GM18519 (cell line): ENCODE data around the gene RNU4-1.

Experiments
- ATAC-seq: cut with Tn5 transposase; IDR thresholded peaks from one replicate; pipeline ENCODE4 v1.9.1; 2021; ENCODE audit warnings: mild to moderate bottlenecking, moderate library complexity; ENCODE audit not compliant: unreplicated experiment, low FRiP score

The RNU4-1 gene

DNA sequence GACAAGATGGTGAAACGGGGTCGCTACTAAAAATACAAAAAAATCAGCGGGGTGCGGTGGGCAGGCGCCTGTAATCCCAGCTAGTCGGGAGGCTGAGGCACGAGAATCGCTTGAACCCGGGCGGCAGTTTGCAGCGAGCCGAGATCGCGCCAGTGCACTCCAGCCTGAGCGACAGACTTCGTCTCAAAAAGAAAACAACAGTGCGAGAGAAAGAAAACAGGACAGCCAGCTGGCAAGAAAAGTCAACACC is 701 bp downstream of the RNU4-1 start:
- no peak for ATAC-seq

DNA sequence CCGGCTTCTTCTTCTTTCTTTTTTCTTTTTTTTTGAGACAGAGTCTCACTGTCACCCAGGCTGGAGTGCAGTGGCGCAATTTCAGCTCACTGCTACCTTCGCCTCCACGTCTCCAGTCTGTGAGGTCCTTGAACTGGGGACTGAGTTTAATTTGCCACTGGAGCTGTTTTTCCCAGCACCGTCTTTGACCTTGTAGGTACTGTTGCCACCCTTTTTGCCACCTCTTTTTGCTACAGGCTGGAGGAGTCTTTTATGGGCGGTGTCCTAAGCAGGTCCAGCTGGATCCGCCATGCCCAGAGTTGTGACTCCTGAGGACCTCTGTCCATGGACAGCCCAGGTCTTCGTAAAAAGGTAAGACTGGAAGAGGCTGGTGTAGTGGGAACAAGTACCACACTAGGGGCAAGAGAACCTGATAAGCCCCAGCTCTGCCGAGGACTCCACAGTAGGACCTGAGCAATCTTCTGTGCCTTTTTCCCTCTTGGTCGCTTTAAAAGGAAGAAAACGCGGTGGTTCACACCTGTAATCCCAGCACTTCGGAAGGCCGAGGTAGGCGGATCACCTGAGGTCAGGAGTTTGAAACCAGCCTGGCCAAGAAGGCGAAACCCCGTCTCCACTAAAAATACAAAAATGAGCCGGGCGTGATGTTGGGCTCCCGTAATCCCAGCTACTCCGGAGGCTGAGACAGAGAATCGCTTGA is 2.3 kb downstream of the RNU4-1 start:
- no peak for ATAC-seq

DNA sequence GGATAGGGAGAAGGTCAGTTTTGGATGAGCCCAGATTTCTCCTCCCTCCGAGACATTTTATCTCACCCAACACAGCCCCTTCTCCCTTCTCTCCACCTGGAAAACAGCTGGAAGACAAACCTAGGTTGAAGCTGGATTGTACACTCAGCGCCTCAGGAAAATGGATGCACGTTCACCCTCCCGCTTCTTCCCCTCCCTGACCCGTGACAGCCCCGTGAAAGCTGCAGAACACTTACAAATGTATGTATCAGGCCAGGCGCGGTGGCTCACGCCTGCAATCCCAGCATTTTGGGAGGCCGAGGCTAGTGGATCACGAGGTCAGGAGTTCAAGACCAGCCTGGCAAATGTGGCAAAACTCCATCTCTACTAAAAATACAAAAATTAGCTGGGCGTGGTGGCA is 5.5 kb downstream of the RNU4-1 start:
- no peak for ATAC-seq

DNA sequence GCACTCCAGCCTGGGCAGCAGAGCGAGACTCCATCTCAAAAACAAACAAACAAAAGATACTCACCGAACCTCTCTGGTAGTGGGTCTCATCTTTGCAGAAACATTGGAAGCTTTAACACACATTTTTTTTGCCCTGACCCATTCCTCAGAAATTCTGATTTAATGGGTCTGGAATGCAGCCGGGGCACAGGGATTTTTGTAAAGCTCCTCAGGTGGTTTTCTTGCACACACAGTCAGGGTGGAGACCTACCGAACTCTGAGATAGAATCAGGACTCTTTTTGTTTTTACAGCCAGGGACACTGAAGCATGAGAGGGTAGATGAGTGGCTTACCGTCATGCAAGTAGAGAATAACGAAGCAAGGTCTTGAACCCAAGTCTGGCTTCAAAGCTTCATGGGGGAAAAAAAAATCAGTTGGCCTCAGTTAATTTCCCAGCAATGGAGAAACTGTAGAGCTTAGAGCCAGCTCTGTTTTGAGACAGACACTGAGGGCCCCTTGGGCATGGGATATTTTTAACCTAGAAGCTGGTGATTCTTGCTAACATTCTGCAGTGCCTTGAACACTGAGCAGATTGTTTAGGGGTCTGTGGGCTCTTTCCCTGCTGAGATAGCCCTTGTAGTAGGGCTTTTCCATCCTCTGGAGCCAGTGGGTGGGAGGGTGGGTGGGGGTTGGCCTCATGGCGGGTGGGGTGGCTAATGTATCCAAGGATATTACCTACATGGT is 6.1 kb downstream of the RNU4-1 start:
- no peak for ATAC-seq

DNA sequence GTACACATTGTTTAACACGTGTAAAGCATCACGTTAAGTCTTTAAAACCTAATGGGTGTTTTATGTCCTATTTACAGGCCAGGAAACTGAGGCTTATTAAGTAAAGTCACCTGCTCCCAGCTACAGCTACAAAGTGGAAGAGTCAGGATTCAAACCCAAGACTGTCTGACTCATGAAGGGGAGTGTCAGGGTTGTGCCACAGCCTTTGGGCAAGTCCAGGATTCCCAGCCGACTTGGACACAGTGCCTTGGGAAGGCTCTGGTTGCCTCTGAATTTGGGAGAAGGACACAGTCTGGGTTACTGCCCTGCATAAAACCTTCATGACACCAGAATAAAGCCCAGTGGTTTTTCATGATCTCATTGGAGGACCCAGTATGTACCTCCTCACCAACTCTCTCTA is 8.7 kb downstream of the RNU4-1 start:
- ATAC-seq: no peak

DNA sequence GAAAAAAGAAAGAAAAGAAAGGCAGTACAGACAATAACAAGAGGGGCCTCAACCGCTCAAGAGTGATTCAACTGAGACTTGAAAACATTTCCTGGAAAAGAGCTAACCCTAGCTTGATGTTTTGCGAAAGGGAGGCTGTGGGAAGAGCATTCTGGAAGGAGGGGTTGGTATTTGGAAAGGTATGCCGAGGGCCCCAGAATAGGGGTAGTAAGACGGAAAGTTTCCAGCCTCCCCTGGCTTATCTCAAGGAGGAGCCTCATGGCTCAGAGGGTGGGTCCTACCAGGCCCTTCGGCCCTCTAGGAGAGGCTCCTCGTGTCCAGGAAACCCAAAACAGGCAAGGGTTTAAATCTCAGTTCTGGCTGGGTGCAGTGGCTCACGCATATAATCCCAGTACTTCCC is 9.7 kb downstream of the RNU4-1 start:
- ATAC-seq: no peak

DNA sequence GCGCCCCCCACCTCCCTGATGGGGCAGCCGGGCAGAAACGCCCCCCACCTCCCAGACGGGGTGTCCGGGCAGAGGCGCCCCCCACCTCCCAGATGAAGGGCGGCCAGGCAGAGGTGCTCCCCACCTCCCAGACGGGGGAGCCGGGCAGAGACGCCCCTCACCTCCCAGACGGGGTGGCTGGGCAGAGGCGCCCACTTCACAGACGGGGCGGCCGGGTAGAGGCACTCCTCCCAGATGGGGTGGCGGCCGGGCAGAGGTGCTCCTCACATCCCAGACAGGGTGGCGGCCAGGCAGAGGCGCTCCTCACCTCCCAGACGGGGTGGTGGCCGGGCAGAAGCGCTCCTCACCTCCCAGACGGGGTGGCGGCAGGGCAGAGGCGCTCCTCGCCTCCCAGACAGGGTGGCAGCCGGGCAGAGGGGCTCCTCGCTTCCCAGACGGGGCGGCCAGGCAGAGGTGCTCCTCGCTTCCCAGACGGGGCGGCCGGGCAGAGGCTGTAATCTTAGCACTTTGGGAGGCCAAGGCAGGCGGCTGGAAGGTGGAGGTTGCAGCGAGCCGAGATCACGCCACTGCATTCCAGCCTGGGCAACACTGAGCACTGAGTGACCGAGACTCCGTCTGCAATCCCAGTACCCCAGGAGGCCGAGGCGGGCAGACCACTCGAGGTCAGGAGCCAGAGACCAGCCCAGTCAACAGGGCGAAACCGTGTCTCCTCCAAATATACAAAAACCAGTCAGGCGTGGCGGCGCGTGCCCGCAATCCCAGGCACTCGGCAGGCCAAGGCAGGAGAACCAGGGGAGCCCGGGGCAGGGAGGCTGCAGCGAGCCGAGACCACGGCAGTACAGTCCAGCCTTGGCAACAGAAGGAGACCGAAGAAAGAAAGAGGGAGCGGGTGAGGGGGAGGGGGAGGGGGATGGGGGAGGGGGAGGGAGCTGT is 14.6 kb downstream of the RNU4-1 start:
- no peak for ATAC-seq

DNA sequence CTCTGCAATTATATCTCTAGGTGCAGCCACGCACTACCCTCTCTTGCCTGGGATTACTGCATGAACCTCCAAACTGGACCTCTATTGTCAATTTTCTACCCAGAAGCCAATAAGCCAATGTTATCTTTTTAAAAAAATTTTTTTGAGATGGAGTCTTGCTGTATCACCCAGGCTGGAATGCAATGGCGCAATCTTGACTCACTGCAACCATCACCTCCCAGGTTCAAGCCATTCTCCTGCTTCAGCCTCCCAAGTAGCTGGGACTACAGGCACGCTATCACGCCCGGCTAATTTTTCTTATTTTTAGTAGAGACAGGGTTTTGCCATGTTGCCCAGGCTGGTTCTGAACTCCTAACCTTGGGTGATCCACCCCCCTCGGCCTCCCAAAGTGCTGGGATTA is 16.3 kb downstream of the RNU4-1 start:
- ATAC-seq: no peak

DNA sequence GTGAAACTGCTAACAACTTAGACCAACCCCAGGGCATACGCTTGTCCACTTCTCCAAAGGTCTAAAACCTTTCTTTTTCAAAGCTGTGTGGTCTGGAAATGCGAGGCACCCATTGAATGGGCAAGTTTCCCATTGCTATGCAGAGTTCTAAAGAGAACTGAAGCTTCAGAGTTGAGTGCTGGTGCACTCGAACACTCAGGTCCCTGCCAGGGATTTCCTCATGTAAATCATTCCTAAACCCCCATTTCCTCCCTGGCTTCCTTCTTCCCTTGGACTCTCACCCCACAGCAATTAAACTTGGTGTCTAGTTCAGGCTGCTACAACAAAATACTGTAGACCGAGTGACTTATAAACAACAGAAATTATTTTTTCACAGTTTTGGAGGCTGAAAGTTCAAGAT is 25.3 kb downstream of the RNU4-1 start:
- ATAC-seq: no peak

DNA sequence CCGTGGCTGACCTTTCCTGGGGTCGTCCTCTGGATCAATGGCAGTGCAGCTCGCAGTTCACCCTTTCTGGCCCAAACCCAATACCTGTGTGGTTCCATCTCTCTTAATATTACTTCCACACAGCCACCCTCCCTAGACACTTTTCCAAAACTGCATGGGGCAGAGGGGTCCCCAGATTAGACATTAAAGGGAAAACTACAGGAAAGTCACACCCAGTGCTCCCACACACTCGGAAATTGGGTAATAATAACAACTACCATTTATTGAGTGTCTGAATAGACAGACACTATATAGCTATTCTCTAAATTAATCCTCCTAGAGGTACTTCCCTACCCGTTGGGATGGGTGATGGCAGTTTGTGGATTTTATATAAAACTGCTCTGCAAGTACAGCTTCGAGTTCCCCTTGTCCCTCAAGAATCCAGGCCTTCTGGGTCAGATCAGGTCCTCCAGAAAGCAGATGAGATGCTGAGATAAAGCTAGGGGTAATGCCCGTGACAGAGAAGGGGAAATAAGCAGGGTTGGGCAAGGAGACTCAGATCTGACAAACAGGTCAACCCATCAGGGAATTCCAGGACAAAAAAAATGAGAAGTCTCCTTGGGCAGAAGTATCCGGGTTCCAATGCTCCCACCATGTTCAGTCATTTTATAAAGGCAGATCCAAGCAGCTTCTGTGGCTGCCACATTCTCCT is 26.7 kb downstream of the RNU4-1 start:
- ATAC-seq: no peak

DNA sequence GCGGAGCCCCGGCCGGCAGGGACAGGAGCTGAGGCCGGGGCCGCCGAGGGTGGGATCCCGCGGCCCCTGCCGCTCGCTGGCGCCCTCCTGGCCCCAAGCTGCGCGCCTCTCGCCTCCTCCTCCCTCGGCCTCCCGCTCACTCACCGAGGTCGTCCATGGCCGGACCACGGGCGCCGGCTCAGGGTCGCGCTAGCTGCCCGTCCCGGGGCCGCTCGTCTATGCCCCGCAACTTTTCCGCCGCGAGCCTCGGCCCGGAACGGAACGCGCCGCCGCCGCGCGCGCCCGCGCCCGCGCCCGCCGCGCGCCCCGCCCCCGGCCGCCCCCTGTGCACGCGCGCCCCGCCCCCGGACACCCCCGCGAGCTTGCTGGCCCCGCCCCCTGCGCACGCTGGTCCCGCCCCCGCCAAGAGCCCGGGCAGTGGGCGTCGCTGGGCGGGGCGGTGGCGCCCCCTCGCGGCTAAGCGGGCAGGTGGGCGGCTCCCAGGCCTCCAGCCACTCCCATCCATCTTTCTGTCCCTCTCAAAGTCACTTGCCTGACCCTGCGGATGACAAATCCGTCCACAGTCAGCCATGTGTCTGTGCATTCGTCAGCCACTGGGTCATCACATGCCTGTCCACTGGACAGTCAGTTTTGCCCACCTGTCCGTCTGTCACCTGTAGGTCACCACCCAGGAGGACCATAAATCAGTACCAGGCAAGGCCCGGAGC is 27.4 kb downstream of the RNU4-1 start, which contains the start of gene PXN:
Gene PXN, minus strand, starts transcription at position 258 of the 707 bp plus-strand sequence. Its CDS starts 101 bp downstream, at position 157.
- ATAC-seq: no peak

DNA sequence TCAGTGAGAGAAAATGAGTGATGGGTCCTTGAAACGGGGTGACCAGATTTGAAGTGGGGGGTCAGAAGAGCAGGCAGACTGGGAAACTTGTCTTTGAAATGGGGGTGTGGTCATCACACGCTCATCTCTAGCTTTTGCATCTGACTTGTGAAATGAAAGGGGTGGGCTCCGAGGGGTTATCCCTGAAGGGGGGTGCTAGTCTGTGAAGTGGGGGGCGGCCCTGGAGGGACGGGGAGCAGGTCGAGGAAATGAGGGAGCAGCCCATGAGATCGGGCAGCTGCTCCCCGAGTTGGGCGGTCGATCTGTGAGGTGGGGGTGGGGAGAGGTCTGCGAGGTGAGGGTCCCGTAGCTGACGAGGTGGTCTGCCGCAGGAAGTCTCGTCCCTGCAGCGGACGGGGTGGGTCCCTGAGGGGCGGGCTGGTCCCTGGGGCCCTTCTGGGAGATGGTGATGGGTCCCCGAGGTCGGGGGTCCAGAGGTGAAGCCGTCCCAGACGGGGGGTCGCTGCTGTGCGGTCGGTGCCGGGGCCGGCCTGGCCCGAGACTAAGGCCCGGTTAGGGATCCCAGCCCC is 28.0 kb downstream of the RNU4-1 start:
- no peak for ATAC-seq

DNA sequence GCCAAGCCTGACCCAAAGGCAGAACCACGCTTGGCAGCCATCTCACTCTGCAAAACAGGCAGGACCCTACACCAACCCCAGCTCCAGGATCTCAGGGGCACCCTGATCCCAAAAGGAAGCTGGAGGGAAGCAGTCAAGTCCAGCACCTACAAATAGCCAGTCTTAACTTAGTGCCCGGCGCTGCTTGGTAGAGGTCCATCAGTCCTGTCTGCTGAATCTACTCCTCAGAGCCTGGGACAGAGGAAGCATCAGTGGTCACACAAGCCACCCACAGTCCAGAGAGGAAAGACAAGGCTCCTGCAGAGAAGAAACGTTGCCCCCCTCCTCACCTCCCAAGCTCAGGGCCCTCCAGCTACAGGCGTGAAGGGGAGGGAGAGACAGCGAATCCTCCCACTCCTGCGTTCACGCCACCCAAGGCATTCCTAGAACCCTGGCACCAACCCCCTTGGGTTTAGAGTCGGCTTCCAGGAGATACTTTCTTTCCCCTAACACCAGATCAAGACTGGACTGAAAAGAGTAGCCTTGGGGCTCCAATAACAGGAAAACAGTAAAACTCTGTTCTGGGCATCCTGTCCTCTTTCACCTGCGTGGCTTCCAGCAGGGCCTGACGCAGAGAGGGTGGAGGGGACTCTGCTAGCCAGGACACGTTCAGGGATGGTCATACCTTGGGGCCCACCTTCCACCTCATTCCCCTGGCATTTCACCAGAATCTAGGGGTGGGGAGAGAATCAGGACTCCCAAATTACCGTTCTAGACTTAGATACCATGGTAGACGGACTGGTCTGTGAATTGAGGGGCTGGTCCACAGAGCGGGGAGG is 28.7 kb downstream of the RNU4-1 start:
- no peak for ATAC-seq

DNA sequence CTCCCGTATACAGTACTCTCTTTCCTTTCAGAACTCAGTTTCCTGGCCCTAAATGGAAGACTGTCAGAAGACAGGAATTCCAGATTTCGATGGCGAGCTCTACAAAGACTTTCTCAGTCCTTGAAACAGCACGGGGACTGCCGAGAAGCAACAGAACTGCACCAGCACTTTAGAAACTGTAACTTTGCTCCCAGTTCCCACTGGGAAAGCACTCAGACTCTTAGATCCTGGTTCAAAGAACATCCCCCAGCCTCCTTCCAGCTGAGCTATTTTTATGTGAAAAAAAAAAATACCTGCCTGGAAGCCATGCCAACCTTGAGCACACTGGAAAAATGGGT is 29.3 kb downstream of the RNU4-1 start:
- ATAC-seq: no peak

DNA sequence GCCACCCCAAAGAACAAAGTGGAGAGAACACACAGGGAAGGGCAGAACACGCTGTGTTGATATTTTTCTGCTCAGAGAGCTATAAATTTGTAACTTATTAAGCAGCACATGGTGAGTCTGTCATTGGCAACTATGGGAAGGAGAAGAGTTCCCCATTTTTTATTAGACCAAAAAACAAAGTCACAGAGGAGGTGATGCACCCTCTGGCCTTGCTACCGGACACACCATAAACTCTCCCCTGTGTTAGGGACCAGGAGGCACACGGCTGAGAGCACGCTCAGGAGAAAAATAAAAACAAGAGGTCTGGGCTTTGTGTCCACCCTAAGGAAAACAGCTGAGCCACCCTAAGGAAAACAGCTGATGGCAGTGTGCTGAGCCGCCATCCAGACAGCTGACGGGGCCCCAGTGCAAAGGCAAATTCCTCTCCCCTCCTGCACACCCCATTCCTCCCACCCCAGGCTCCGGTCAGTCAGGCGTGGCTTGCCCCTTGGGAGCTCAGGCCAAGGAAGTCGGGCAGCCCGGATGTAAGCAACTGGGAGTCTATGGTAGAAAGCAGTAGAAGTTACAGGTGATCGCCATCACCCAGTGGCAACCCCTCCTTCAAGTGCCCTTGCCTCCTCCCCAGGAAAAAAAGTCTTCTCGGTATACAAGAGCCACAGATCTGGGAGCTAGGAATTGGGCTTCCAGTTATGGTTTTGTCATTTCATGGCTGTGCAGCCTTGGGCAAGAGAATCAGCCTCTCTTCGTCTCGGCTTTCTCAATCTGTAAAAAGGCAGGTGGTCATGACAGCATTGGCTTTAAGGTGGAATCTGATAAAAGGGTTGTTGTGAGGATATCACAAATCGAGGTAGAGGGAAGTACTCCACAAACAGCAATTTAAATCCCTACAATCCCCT is 29.9 kb downstream of the RNU4-1 start:
- no peak for ATAC-seq

DNA sequence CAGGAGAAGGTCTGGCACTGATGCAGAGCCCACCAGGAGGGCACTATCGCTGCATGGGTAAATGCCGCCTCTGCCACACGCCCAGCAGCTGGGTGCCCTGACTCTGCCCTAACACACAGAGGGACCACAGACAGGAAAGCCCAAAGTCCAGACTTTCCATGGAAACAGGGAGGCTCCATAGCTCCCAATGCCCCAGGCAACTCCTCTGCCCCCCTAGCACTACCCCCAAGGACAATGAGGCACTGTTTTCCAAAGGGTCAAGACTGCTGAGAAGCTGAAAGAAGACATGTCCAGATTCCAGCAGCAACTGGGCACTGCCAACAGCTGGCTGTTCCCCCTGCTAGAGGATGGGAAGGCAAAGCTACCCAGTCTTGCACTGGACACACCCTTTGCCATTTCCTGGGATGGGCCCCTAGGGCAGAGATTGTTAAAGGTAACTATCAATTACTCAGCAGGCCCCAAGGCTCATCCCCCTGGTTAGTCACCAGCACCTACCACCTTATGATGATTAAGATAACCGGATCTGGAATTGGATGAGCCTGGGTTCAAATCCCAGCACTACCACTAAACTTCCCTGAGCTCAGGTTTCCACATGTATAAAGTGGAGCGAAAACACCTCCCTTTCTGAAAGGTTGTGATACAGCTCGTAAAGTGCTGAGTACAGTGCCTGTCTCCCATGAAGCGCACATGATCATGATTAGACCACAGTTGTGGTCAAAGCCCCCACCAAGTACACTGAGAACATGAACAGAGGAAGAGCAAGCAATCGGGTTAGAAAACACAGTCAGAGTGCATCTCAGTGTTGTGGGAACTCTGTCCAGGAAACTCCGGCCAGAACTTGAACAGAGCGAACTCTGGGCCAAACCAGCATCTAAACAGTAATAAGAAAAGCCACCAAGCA is 30.8 kb downstream of the RNU4-1 start:
- no peak for ATAC-seq

DNA sequence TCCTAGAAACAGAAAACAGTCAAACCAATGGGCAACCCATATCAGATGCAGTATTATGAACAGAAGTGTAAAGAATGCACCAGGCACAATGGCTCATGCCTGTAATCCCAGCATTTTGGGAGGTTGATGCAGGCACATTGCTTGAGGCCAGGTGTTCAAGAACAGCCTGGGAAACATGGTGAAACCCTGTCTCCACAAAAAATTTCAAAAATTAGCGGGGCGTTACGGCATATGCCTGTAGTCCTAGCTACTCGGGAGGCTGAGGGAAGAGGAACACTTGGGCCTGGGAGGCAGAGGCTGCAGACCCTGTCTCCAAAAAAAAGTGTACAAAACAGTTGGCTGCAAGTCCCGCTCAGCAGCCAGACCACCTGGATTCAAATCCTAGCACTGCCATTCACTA is 32.4 kb downstream of the RNU4-1 start:
- no peak for ATAC-seq
